IPS-18a (cell line): ENCODE data around the gene SDK1.

Experiments
- H3K27ac ChIP-seq: one replicate; pipeline ENCODE4 v1.5.1; 2013; ENCODE audit warnings: low read length
- H3K27me3 ChIP-seq: one replicate; pipeline ENCODE4 v1.6.1; 2013; ENCODE audit warnings: mild to moderate bottlenecking, low read length; ENCODE audit not compliant: control insufficient read depth, insufficient read depth
- H3K36me3 ChIP-seq: one replicate; pipeline ENCODE4 v1.6.1; 2013; ENCODE audit warnings: low read depth, low read length; ENCODE audit not compliant: control insufficient read depth
- H3K4me1 ChIP-seq: one replicate; pipeline ENCODE4 v1.6.1; 2013; ENCODE audit warnings: low read depth, low read length; ENCODE audit not compliant: control insufficient read depth
- H3K4me3 ChIP-seq: one replicate; pipeline ENCODE4 v1.5.1; 2013; ENCODE audit warnings: low read length
- H3K9ac ChIP-seq: one replicate; pipeline ENCODE4 v1.6.1; 2013; ENCODE audit warnings: mild to moderate bottlenecking, low read length, moderate library complexity
- H3K9me3 ChIP-seq: one replicate; pipeline ENCODE4 v1.6.1; 2013; ENCODE audit warnings: low read depth, low read length; ENCODE audit not compliant: control insufficient read depth

SDK1 gene

DNA sequence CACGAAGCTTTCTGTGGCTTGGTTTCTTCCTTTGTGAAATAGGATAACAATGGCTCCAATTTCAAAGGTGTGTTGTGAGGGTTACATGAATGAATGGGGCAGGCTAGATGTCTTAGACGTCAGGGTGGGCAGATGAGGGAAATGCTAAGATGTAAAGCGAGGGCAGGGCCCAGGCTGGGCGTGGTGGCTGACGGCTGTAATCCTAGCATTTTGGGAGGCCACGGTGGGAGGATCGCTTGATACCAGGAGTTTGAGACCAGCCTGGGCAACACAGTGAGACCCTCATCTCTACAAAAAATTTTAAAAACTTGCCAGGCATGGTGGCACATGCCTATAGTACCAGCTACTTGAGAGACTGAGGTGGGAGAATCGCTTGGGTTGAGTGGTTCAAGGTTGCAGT lies 773.4 kb downstream of the SDK1 start:
- Histone ChIP-seq H3K27me3 (no peaks in the 10 kb centered on the region), H3K9me3 (no peaks in the 10 kb centered on the region), H3K9ac (no peak overlapping the region), H3K4me3 (no peak overlapping the region), H3K36me3 (no peaks in the 10 kb centered on the region), H3K4me1 (peaks cover 3% of the 10 kb centered on the region), H3K27ac (no peak overlapping the region)

- Histone ChIP-seq H3K9me3 (no peaks in the 10 kb centered on the region), H3K4me1 (peaks cover 3% of the 10 kb centered on the region), H3K27ac (no peak overlapping the region), H3K36me3 (no peaks in the 10 kb centered on the region), H3K27me3 (no peaks in the 10 kb centered on the region), H3K4me3 (no peak overlapping the region), H3K9ac (no peak overlapping the region)
Measured at GRCh38 chr7:4074994-4075393, 773.9 kb downstream of the SDK1 start.

GRCh38 chr7:4076701-4077294 lies 775.7 kb downstream of the SDK1 start:
- H3K4me3 ChIP-seq = no peak overlapping the region
- H3K36me3 ChIP-seq = no peaks in the 10 kb centered on the region
- H3K27me3 ChIP-seq = no peaks in the 10 kb centered on the region
- H3K4me1 ChIP-seq = peaks cover 3% of the 10 kb centered on the region
- no peaks in the 10 kb centered on the region for H3K9me3 ChIP-seq
- H3K9ac ChIP-seq = no peak overlapping the region
- H3K27ac ChIP-seq = no peak overlapping the region

GRCh38 chr7:4077980-4078379 lies 776.9 kb downstream of the SDK1 start:
- Histone ChIP-seq H3K4me1 (peaks cover 3% of the 10 kb centered on the region), H3K4me3 (no peak overlapping the region), H3K27me3 (no peaks in the 10 kb centered on the region), H3K9me3 (no peaks in the 10 kb centered on the region), H3K9ac (no peak overlapping the region), H3K36me3 (no peaks in the 10 kb centered on the region), H3K27ac (no peak overlapping the region)

DNA sequence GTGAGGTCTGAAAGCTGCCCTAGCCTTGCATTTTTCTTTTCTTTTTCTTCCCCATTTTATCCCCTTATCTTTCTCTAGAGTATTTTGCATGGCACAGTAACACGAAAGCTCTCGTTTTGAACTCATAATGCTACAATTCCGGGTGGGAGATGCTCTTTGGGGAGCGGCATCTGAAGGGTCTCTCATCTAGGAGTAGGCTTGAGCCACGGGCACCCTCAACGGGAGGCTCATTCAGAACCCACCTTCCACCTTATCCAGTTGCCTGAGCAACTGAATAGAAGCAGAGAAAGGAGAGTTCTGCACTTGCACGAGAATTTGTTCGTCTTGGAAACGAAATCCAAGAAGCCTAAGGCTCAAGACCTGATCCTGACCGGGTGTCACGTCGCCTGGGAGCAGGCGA lies 777.5 kb downstream of the SDK1 start:
- Histone ChIP-seq H3K9me3 (no peaks in the 10 kb centered on the region), H3K27me3 (no peaks in the 10 kb centered on the region), H3K4me3 (no peak overlapping the region), H3K4me1 (peaks cover under 1% of the 10 kb centered on the region), H3K27ac (no peak overlapping the region), H3K36me3 (no peaks in the 10 kb centered on the region), H3K9ac (no peak overlapping the region)

GRCh38 chr7:4079366-4079765 lies 778.3 kb downstream of the SDK1 start:
- Histone ChIP-seq H3K9me3 (no peaks in the 10 kb centered on the region), H3K9ac (no peak overlapping the region), H3K4me1 (no peaks in the 10 kb centered on the region), H3K4me3 (no peak overlapping the region), H3K27me3 (no peaks in the 10 kb centered on the region), H3K27ac (no peak overlapping the region), H3K36me3 (no peaks in the 10 kb centered on the region)

GRCh38 chr7:4079956-4080355 lies 778.9 kb downstream of the SDK1 start:
- H3K27me3 ChIP-seq = no peaks in the 10 kb centered on the region
- H3K36me3 ChIP-seq = no peaks in the 10 kb centered on the region
- no peaks in the 10 kb centered on the region for H3K9me3 ChIP-seq
- no peak overlapping the region for H3K9ac ChIP-seq
- H3K4me1 ChIP-seq = no peaks in the 10 kb centered on the region
- no peak overlapping the region for H3K4me3 ChIP-seq
- no peak overlapping the region for H3K27ac ChIP-seq

DNA sequence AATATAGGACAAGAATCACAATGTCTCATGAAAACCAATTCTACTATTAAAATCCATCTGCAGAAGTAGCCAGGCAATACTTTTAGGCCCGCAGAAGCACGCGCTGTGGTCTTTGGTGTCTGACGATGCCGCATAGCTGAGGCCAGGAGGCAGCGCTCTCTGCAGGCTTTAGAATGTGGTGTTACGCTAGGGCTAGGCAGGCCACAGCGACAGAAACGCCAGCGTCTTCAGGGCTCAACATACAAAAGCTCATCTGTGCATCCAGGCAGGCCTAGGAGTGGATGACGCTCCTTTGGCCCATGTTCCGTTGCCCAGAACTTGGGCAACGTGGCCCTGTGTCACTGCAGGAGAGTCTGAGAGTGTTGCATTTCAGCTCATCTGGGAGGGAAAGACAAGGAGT lies 779.9 kb downstream of the SDK1 start:
- H3K4me1 ChIP-seq = no peaks in the 10 kb centered on the region
- no peak overlapping the region for H3K27ac ChIP-seq
- H3K9ac ChIP-seq = no peak overlapping the region
- no peaks in the 10 kb centered on the region for H3K36me3 ChIP-seq
- no peaks in the 10 kb centered on the region for H3K9me3 ChIP-seq
- H3K4me3 ChIP-seq = no peak overlapping the region
- no peaks in the 10 kb centered on the region for H3K27me3 ChIP-seq

DNA sequence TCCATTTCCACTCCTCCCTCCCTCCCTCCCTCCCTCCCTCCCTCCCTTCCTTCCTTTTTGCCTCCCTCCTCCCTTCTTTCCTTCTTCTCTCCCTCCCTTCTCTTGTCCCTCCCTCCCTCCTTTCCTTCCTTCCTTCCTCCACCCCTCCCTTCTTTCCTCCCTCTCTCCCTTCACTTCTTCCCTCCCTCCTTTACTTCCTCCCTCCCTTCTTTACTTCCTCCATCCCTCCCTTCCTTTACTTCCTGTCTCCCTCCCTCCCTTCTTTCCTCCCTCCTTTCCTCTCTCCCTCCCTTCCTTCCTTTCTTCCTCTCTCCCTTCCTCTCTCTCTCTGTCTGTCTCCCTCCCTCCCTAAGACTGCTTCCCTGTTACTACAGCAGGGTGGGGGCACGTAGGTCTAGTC lies 782.5 kb downstream of the SDK1 start:
- H3K4me1 ChIP-seq = no peaks in the 10 kb centered on the region

DNA sequence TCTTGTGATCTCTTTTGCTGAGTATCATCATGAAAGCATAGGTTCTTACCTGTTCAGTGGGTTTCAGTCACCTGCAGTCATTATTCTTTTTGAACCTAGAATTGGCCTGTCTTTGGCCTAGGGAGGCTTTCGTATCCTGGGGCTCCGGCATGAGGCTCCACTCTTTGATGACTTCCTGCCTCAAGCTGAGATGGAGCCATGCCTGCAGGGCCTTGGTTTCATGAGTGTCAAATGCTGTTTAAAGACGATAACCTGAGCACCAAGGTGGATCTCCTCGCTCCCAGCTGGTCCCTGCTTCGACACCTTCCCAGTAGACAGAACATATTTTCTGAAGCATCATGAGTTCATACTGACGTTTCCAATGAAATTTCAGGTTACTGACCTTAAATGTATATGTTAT lies 783.2 kb downstream of the SDK1 start:
- Histone ChIP-seq H3K36me3 (no peaks in the 10 kb centered on the region), H3K4me3 (no peak overlapping the region), H3K27me3 (no peaks in the 10 kb centered on the region), H3K27ac (no peak overlapping the region), H3K4me1 (no peaks in the 10 kb centered on the region), H3K9me3 (no peaks in the 10 kb centered on the region), H3K9ac (no peak overlapping the region)

More for the DNA sequence above, 782.5 kb downstream of the SDK1 start:
- Histone ChIP-seq H3K4me3 (no peak overlapping the region), H3K36me3 (no peaks in the 10 kb centered on the region), H3K27me3 (no peaks in the 10 kb centered on the region), H3K9ac (no peak overlapping the region), H3K27ac (no peak overlapping the region), H3K9me3 (no peaks in the 10 kb centered on the region)

GRCh38 chr7:4085937-4086691 lies 785.1 kb downstream of the SDK1 start:
- Histone ChIP-seq H3K4me3 (no peak overlapping the region), H3K9me3 (peaks cover 7% of the 10 kb centered on the region), H3K27me3 (no peaks in the 10 kb centered on the region), H3K36me3 (no peaks in the 10 kb centered on the region), H3K9ac (no peak overlapping the region), H3K4me1 (no peaks in the 10 kb centered on the region), H3K27ac (no peak overlapping the region)

DNA sequence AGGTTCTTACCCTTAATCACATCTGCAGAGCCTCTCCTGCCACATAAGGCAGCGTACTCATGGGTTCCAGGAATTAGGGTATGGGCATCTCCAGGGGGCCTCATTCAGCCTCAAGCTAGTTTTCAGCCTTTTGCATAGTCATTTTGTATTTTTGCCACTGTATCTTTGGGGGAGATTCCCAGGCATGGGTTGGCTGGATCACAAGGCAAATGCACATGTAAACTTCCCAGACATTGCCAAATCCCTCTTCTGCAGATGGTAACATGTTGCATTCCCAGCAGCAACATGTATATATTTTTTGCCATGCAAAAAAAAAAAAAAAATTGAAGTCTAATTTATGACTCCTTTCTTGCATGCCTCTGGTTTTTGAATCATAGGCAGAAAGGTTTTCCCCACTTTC lies 785.7 kb downstream of the SDK1 start:
- Histone ChIP-seq H3K4me3 (no peak overlapping the region), H3K36me3 (no peaks in the 10 kb centered on the region), H3K9me3 (peaks cover 7% of the 10 kb centered on the region), H3K9ac (no peak overlapping the region), H3K27me3 (no peaks in the 10 kb centered on the region), H3K27ac (no peak overlapping the region), H3K4me1 (no peaks in the 10 kb centered on the region)
